Measurements from ENCODE around the gene PSMD8.
A peak's percentile ranks its signal among the peaks of the same experiment; 100 is the strongest.
"Not testable (repeated sequence)": the region's sequence is repeated elsewhere in the genome, so short reads cannot be mapped to it uniquely, and the experiment has no call there.

The PSMD8 gene

GRCh38 chr19:38374332-38375097 lies at the start of gene PSMD8:
PSMD8 (plus strand) TSS chr19:38374571; CDS start chr19:38374602, 31 bp downstream.
- DNase-seq = peak; percentile 98

- DNase-seq = no peak
Measured at GRCh38 chr19:38326591-38326990, 47.8 kb upstream of the PSMD8 start.

GRCh38 chr19:38329651-38330050 lies 44.7 kb upstream of the PSMD8 start:
- DNase-seq = no peak

GRCh38 chr19:38331728-38332127 lies 42.6 kb upstream of the PSMD8 start:
- DNase-seq = no peak

GRCh38 chr19:38333245-38333644 lies 41.1 kb upstream of the PSMD8 start:
- no peak for DNase-seq

- peak; percentile 93 for DNase-seq
Measured at GRCh38 chr19:38335949-38336637, 38.3 kb upstream of the PSMD8 start.

GRCh38 chr19:38336638-38337359 lies 37.6 kb upstream of the PSMD8 start:
- peak; percentile 89 for DNase-seq

- DNase-seq = no peak
Measured at GRCh38 chr19:38337360-38337653, 37.1 kb upstream of the PSMD8 start.

GRCh38 chr19:38339011-38339410 lies 35.4 kb upstream of the PSMD8 start:
- not testable (repeated sequence) for DNase-seq

- DNase-seq = no peak
Measured at GRCh38 chr19:38340927-38341326, 33.4 kb upstream of the PSMD8 start.

- no peak for DNase-seq
Measured at GRCh38 chr19:38346837-38347236, 27.5 kb upstream of the PSMD8 start.

GRCh38 chr19:38350883-38351282 lies 23.5 kb upstream of the PSMD8 start:
- DNase-seq = no peak

- no peak for DNase-seq
Measured at GRCh38 chr19:38351865-38352395, 22.4 kb upstream of the PSMD8 start.

GRCh38 chr19:38352611-38353010 lies 21.8 kb upstream of the PSMD8 start:
- DNase-seq = peak; percentile 31

- DNase-seq = no peak
Measured at GRCh38 chr19:38355728-38356725, 18.3 kb upstream of the PSMD8 start.

GRCh38 chr19:38358071-38358470 lies 16.3 kb upstream of the PSMD8 start:
- no peak for DNase-seq

- no peak for DNase-seq
Measured at GRCh38 chr19:38359242-38360021, 14.9 kb upstream of the PSMD8 start.

GRCh38 chr19:38360351-38360750 lies 14.0 kb upstream of the PSMD8 start:
- no peak for DNase-seq

GRCh38 chr19:38360839-38361631 lies 13.3 kb upstream of the PSMD8 start:
- DNase-seq = no peak

GRCh38 chr19:38361633-38362075 lies 12.7 kb upstream of the PSMD8 start:
- peak; percentile 89 for DNase-seq
